HG03097 (cell line): ENCODE measurements around the gene WDR88.
"Not testable (repeated sequence)": the region's sequence is repeated elsewhere in the genome, so short reads cannot be mapped to it uniquely, and the experiment has no call there.

Source experiments
- ATAC-seq: cut with Tn5 transposase; IDR thresholded peaks from one replicate; pipeline ENCODE4 v1.9.1; 2021; ENCODE audit not compliant: unreplicated experiment, low FRiP score

The WDR88 gene

DNA sequence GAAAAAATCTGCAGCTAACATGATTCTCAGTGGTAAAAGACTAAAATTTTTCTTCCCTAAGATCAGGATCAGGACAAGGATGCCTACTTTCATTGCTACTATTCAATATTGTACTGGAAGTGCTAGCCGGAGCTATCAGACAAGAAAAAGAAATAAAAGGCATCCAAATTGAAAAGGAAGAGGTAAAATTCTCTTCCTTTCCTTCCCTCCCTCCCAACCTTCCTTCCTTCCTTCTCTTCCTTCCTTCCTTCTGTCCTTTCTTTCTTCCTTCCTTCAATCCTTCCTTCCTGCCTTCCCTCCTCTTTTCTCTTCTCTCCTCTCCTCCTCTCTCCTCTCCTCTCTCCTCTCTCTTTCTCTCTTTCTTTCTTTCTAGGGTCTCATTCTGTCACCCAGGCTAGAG, 35.5 kb downstream of the WDR88 start:
- no peak for ATAC-seq

DNA sequence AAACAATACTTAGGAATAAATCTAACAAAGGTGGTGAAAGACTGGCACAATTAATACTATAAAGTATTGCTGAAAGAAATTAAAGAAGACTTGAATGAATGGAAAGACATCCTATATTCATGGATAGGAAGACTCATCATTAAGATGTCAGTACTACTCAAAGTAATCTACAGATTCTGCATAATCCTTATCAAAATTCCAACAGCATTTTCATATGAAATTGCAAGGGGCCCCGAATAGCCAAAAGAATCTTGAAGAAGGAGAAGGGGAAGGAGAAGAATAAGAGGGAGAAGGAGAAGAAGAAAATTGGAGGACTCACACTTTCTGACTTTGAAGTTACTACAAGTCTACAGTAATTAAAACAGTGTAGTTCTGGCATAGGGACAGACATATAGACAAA, 36.6 kb downstream of the WDR88 start:
- ATAC-seq = no peak

DNA sequence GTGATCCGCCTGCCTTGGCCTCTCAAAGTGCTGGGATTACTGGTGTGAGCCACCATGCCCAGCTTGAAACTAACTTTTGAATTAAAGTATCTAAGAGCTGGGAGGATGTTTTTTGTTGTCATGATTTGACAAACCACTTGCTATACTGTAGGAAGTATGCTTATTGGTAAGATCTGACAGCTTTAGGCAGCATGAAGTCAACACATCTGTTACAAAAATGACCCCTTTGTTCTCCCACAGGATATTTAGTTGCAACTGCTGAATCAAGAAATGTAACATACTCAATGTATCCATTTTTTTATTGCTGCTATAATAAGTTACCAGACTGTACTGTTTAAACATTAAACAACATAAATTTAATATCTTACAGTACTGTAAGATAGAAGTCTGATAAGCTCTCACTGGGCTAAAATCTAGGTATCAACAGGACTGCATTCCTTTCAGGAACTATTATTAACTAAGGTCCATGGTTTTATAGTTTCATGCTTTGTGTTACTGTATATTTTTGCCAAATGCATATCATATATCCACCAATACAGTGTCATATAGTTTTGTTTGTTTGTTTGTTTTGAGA, 39.4 kb downstream of the WDR88 start:
- ATAC-seq = no peak

DNA sequence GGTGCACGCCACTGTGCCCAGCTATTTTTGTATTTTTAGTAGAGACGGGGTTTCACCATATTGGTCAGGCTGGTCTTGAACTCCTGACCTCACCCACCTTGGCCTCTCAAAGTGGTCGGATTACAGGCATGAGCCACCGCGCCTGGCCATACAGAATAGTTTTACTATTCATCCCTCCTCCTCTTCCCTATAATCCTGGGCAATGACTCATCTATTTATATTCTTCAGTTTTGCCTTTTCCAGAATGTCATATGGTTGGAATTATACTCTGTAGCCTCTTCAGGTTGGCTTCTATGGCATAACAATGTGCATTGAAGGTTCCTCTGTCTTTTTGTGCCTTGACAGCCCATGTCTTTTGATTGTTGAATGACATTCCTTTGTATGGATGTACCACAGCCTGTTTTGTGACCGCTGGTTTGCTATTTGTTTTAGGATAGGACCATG, 40.0 kb downstream of the WDR88 start:
- ATAC-seq = no peak

DNA sequence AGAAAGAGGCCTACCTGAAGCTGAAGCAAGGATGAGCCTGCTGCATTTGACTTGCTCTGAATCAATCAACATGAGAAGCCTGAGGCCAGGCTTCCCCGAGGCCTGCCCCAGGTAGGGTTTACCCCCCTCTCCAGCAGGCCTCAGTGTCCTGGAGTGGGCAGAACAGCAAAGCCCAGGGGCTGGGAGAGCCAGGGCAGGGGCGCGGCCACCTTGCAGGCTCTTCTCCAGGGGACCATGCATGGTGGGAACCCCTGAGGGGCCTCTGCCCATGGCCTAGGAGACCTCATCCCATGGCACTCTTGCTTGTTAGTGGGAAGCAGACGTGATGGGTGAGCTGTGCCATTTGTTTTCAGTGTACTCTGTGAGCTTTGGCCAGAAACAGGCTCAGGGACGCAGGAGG, 42.3 kb downstream of the WDR88 start:
- no peak for ATAC-seq

DNA sequence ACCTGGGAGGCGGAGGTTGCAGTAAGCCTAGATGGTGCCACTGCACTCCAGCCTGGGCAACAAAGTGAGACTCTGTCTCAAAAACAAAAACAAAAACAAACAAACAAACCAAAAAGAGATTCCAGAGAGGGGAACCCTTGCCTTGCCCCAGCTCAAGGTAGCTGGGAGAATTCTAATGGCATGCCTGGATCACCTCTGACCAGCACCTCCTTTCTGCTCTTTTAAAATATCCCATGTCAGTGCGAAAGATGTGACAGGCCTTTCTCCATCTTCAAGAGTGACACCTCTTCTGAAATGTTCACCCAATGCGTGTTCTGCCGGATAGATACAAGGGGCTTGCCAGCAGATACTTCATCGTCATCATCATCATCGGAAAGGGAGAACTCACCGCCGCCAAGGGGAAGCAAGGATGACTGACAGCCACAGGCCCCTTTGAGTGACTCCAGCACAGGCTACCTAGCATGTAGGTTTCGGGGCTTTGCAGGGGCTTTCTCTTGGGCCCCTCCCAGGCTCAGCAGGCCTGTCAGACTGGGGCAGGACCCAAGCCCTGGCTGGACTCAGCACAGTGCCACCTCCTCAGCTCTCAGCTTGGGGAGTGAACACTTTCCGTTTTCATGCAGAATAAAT, 43.4 kb downstream of the WDR88 start:
- ATAC-seq = no peak

DNA sequence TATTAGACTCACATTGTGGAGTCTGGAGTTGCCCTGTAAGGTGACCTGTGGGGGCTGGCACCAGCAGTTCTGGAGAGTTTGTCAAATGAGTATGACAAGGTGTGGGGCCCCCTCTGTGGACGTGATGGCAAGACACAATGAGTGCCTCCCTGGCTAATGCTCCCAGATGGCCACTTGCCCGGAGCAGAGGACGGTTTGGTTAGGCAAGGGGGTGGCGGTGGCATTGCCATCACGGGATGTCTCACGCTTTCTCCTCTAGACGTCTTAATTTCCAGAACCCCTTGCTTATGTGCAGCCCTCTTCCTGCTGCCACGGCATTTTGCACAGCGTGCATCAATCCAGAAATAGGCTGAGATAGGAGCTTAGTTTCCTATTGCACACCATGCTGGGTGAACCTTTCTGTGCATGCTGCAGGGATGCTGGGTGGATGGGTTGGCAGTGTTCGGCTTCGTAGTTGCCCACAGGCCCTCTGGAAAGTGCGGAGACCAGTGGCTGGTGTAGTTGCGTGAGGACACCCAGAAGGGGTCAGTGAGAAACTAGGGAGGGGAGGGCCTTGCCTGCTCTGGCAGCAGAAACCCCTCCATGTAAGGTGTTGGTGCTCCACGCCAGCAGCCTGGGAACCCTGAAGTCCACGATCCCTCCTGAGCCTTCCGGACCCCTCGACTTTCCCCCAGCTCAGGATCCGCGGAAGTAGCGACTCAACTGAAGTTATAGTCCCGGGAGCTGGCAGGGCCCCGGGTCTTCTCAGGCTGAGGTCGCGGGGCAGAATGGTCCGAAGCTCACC, 44.2 kb downstream of the WDR88 start:
- ATAC-seq = peak; percentile 9

DNA sequence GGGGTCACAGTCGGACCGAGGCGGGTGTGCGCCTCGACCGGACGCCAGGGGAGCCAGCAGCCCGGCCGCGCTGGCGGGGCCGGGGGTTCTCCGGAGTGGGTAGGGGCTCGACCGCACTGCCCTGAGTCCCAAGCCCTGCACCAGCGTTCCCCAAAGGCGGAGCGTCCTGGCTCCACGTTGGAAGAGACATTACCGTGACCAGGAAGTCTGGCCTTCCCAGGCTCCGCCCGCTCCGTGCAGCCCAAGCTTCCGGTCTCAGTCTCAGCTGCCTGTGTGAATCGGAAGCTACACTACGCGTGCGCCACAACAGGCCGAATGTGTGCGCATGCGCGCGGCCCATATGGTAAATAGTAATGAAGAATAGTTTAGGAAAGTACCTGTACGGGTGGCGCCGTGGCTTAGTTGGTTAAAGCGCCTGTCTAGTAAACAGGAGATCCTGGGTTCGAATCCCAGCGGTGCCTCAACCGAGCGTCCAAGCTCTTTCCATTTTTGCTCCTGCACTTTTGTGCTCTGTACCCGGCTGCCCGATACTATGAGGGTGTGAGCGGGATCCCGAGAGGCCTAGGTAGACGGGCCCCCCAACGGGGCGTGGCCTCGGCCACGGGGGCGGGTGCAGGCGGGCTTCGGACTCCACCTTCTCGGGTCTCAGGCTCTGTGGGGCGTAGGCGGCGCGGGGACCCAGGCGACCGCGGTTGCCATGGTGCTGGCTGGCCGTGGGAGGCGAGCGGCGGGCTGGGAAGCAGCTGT, 44.9 kb downstream of the WDR88 start:
- peak; percentile 81 for ATAC-seq

DNA sequence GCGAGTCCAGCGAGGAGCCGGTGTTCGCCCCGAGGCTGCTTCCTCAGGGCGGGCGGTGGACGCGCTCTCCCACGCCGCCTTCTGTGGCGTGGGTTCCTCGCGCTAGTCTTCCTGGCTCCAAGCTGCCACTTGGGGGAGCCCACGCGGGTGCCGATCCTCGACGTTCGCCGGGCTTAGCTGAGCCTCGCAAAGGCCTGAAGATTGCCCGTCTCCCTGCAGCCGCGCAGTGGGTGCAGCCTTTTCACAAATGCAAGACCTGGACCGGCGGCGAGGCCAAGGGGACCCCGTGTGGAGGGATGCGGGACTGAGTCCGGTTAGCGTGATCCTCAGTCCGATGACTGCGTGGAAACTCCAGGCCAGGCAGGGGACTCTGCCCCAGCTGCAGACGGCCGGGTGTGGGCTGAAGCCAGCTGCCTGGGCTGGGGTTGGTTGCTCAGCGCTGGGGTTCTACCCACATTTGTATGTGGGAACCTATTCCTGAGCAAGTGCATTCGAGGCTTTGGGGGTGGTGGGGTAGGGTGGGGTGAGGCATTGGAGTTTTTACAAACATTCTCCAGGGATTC, 45.6 kb downstream of the WDR88 start:
- no peak for ATAC-seq

DNA sequence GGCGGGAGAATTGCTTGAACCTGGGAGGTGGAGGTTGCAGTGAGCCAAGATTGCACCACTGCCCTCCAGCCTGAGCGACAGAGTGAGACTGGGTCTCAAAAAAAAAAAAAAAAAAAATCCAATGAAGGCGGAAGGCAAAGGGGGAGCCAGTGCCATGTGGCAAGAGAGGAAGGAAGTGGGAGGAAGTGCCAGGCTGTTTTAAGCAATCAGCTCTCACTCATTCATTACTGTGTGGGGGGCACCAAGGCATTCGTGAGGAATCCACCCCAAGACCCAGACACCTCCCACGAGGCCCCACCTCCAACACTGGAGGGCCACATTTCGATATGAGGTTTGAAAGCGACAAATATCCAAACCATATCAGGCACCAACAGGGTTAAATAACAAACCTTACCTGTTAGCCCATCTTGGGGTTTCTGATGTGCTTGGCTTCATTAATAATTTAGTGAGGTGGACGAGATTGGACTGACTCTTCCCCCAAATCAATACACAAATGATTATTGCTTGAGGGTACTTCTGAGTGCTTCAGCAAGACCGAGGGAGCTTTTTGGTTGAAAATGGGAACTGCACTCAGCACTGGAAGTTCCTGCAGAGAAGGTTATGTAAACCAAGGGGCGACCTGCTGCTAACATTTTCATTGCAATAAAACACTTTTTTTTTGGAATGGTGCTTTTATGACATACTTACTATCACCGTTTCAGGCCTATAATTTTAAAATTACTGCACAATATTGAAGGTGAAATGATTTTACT, 54.7 kb downstream of the WDR88 start:
- ATAC-seq = no peak

DNA sequence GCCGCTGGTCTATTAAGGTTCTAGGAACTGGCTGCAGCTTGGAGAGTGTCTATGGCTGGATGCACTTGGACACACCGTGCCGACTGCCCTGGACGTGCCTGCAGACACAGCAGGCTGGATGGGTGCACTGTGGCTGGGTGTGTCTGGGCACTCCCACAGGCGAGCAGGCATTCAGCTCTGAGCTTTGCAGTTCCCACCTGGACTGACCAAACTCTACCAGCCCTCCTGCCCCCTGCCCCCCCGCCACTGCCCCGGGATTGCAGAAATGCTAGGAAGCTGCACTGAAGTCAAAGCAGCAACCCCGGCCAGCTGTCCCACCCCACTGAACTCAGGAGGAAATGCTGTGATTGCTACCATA, 55.2 kb downstream of the WDR88 start:
- no peak for ATAC-seq

DNA sequence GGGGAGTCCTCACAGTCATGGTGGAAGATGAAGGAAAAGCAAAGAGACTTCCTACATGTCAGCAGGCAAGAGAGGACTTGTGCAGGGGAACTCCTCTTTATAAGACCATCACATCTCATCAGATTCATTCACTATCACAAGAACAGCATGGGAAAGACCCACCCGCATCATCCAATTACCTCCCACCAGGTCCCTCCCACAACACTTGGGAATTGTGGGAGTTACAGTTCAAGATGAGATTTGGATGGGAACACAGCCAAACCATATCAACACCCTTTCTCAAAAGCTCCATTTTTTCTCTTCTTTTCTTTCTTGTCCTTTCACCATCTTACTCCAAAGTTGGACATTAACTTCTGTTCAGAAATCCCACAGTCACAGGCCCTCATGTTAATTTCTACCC, 57.5 kb downstream of the WDR88 start:
- ATAC-seq = no peak

DNA sequence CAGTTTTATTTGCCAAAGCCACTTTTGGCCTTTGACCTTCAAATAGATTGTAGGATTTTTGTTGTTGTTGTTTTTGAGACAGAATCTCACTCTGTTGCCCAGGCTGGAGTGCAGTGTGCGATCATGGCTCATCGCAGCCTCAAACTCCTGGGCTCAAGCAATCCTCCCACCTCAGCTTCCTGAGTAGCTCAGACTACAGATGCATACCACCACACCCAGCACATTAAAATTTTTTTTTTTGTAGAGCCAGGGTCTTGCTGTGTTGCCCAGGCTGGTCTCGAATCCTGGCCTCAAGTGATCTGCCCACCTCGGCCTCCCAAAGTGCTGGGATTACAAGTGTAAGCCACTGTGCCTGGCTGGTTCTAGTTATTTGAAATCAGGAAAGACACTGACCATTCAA, 59.2 kb downstream of the WDR88 start:
- ATAC-seq = not testable (repeated sequence)

DNA sequence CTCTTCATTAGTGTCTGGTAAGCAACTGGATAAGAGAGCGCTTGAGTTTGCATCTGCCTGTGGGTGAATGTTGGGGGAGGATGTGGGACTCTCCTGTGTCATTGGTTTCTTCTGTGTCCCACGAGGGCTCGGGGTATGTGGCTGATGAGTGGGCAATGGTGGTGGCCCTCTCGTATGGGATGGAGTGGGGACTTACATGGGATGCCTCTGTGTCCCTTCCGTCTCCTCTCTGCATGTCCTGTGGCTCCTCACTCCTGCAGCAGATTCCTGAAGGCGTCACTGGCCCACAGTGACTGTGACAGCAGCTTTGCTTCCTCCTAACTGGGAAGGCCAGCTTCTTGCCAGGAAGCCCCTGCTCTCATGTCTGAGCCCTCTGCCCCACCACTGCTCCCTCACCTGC, 59.6 kb downstream of the WDR88 start:
- no peak for ATAC-seq

DNA sequence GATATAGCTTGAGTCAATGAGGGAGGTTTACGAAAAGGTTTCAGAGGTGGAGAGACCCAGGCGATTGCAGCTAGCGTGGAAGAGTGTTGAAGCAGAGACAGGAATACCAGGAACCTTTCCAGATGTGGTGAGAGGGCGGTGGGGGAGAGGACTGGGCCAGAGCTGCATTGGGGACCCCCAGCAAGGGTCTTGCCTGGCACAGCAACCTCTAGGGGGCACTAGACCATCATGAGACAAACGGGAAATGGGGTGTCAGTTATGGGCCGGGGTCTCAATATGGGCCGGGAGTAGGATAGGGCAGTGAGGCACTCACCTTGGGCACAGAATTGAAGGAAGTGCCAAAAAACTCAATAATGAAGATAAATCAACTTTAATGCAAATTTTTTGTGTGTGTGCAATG, 60.1 kb downstream of the WDR88 start:
- ATAC-seq = no peak

DNA sequence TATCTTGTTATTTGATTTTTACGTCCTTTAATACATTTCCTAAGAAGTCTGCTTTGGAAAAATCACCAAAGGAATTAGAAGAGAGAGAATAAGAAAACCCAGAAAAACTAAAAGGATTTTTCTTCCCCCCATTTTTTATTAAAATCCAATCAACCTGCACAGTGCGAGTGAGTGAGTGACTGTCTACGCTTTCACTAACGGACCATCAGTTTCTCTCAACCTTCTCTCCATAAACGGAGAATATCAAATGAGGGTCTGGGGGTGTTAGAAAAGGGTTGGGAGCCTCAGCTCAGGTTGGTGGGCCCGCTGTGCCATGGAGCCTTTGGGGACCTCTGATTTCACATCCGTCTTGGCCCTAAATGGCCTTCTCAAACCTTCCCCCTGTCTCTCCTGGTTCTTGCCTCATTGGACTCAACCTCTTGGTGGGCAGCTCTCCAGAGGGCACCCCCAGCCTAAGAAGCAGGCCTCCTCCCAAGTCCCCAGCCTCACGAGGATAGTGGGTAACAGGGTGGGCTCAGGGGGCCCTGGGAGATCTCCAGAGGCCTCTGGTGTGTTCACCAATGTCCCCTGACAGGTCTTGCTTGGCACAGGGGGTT, 61.5 kb downstream of the WDR88 start:
- no peak for ATAC-seq

DNA sequence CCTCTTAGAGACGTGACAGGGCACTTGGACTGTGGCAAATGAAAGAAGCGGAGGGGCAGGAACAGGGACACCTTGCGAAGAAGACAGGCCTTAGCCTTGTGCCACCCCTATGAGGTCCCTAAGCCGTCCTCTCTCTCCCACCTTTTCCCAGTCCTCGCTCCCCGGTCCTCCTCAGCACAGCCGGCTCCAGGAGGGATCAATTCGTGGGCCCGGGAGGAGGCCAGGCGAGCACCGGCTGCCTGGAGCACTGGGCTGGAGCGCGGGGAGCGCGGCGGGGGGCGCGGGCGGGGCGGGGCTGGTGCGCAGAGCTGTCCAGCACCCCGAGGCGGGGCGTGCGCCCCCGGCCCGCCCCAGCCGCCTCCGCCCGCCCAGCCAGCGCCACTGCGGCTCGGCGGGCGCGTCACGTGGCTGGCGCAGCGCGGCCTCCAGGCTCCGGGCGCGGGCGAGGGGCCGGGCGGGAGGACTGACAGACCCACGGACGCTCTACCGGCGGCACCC, 62.0 kb downstream of the WDR88 start, which contains the start of gene LRP3:
TSS of gene LRP3 (plus strand) at position 466 of the 498 bp plus-strand sequence. CDS start 456 bp downstream, outside the sequence.
- no peak for ATAC-seq

DNA sequence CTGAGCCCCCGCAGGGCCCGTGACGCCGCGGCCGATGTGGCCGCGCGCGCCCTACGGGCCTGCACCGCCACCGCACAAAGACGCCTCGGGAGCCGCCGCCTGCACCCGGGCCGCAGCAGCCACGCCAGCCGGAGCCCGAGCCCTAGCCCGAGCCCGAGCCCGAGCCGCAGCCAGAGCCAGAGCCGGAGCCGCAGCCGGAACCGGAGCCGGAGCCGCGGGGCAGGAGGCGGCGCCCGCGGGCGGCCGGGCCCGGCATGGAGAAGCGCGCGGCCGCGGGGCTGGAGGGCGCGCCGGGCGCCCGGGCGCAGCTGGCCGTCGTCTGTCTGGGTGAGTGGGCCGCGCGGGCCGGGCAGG, 62.6 kb downstream of the WDR88 start:
- ATAC-seq = no peak

DNA sequence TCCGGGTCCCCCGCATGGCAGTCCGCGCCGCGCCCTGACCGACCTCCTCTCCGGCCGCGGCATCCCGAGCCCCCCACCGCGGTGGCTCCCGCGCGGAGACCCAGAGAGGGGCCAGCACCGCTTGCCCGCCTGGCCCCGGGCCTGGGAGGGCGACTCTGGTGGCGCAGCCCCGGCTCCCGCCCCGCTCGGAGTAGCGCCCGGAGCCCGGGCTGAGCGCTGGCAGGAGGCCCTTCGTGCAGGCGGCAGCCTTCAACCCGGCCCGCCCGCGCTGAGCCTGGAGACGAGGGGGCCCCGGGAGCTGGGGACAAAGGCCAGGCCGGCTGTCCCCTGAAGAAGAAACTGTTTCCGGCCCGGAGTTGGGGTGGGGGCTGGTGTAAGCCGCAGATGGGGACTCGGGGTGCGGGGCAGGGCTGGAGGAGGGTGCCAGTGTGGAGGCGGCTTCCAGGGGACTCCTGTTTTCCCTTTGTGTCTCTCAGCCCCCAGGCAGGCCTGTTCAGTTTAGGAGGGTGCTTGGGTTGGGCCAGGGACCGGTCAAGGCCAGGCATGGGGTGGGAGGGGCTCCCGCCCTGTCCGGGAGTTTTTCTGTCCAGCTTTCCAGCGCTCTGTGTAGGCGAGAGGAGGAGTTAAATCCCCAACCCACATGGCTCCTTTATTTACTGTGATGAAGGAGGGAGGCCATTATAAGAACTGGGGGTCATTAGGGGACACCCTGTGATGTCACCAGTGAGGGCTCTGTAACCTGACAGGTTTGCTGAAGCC, 63.2 kb downstream of the WDR88 start:
- ATAC-seq = no peak
